Sciatic nerve (tissue), 2 donors: Measurements from ENCODE around the gene IL6. TPM values are rescaled to one million over a fixed set of nuclear protein-coding genes. Genes with fewer than 3 reads are reported as not detected.
"Not testable (repeated sequence)": the region's sequence is repeated elsewhere in the genome, so short reads cannot be mapped to it uniquely, and the experiment has no call there.

Experiments
- ATAC-seq: fragments of 200-7000 bp; cut with Tn5 transposase; one replicate; pipeline ENCODE4 v1.9.1; 2020; ENCODE audit warnings: mild to moderate bottlenecking, moderate library complexity
- DNase-seq: peaks from one replicate; pipeline ENCODE4 v3.0.0-alpha.2; 2020; ENCODE audit warnings: low spot score
- intact Hi-C: fragments of 100-400 bp; cut with DNase I; formaldehyde crosslinking; loops from one replicate; pipeline ENCODE4 v1.14.2; 2022
- total RNA-seq: library from RNA; stranded (reverse); fragmentation: NEBNext Ultra II Directional; extraction: Animal tissue kit (Norgen Biotek cat#: 25700); gene quantifications from one replicate; pipeline ENCODE4 v1.2.1, GENCODE V29; 2021
- donor health status: DM: no; HTN: no; CAD: no.
- donor health status: DM: no; HTN: no; CAD: no.

The IL6 gene
- 28.1 TPM for total RNA-seq

GRCh38 chr7:22726907-22727713 lies at the start of gene IL6:
Gene IL6, plus strand, starts transcription at chr7:22727200. Its CDS starts 63 bp downstream, at chr7:22727263.
- DNase-seq = peak; percentile 86
- peak; percentile 89 for ATAC-seq
- intact Hi-C loops = loop anchor here (10.0 kb wide), 1 partner anchor 172 kb away; no protein-coding TSS in a partner anchor

- ATAC-seq, intact Hi-C loops, DNase-seq: not testable (repeated sequence)
These were observed 49.7 kb upstream of the IL6 start for GRCh38 chr7:22677263-22677662.

GRCh38 chr7:22677680-22678079 lies 49.3 kb upstream of the IL6 start:
- no peak for DNase-seq
- no peak for ATAC-seq
- intact Hi-C loops = no loop called here

GRCh38 chr7:22680482-22680911 lies 46.5 kb upstream of the IL6 start:
- intact Hi-C loops = no loop called here
- ATAC-seq (no peak), DNase-seq (no peak)

DNA sequence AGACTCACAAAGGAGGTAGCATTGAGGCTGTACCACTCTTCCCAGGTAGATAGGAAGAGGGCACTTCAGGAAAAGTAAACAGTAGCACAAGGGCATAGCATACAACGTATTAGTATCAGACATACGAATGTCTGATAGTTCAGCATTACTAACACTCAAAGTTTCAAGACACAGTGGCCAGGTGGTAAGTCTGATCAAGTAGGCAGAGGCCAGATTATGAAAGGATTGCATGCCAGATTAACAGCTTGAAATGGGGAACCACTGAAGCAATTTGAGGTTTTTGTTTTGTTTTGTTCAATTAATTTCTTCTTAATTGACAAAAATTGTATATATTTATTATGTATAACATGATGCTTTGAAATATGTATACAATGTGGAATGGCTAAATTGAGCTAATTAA lies 45.7 kb upstream of the IL6 start:
- ATAC-seq = no peak
- DNase-seq = no peak
- intact Hi-C loops = no loop called here

- no peak for DNase-seq
- ATAC-seq = no peak
- intact Hi-C loops = no loop called here
These were observed 44.9 kb upstream of the IL6 start for GRCh38 chr7:22681852-22682657.

- intact Hi-C loops = no loop called here
- DNase-seq = no peak
- no peak for ATAC-seq
These were observed 43.6 kb upstream of the IL6 start for GRCh38 chr7:22683379-22683778.

DNA sequence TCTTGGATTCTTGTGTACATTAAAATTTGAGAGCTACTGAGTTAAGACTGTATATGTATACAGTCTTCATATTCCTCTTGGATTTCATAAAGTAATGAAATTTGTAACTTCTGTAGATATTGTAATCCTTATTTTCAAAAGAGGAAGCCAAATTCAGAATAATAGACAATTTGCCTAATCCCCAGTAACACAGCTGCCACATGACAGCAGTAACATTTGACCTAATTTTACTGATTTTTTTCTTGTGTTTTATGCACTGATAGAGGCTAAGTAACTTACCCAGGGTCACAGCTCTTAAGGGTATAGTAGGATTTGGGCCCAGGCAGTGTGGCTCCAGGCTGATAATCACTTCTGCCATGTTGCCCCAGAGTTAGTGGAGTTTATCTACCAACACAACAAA lies 40.4 kb upstream of the IL6 start:
- intact Hi-C loops = no loop called here
- DNase-seq (no peak), ATAC-seq (no peak)

GRCh38 chr7:22688084-22688483 lies 38.9 kb upstream of the IL6 start:
- DNase-seq = no peak
- intact Hi-C loops = no loop called here
- ATAC-seq = peak; percentile 28

DNA sequence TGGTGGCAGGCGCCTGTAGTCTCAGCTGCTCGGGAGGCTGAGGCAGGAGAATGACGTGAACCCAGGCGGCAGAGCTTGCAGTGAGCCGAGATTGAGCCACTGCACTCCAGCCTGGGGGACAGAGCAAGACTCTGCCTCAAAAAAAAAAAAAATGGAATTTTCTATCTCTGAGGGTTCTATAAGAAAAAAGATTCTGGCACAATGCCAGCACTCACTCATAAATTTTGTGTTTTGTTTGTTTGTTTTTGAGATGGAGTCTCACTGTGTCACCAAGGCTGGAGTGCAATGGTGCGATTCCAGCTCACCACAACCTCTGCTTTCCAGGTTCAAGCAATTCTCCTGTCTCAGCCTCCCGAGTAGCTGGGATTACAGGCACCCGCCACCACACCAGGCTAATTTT lies 38.1 kb upstream of the IL6 start:
- DNase-seq, intact Hi-C loops, ATAC-seq: not testable (repeated sequence)

DNA sequence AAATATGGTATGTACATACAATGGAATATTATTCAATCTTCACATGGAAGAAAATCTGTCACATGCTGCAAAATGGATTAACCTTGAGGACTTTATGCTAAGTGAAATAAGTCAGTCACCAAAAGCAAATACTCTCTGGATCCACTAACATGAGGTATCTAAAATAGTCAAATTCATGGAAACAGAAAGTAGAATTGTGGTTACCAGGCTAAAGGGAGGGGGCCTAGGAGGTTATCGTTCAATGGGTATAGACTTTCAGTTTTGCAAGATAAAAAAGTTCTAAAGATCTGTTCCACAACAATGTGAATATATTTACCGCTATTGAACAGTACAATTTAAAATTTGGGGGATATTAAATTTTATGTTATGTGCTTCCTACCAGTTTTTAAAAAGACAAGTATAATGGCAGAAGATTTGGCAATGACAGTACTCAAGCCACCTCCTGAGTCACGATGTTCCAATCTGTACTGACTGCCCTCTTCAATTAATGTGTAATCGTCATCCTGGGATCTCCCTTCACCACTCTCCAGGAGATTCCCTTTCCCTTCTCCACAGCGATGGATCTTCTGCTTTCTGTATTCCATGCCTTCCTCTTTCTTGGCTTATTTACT lies 32.3 kb upstream of the IL6 start:
- ATAC-seq = no peak
- DNase-seq = no peak
- intact Hi-C loops = no loop called here

- DNase-seq = no peak
- ATAC-seq = no peak
- intact Hi-C loops = no loop called here
These were observed 31.4 kb upstream of the IL6 start for GRCh38 chr7:22695476-22696132.

GRCh38 chr7:22696541-22697228 lies 30.3 kb upstream of the IL6 start:
- DNase-seq (no peak), ATAC-seq (peak; percentile 20)
- intact Hi-C loops = no loop called here

GRCh38 chr7:22697322-22697859 lies 29.6 kb upstream of the IL6 start:
- DNase-seq (no peak), ATAC-seq (no peak)
- intact Hi-C loops = no loop called here

DNA sequence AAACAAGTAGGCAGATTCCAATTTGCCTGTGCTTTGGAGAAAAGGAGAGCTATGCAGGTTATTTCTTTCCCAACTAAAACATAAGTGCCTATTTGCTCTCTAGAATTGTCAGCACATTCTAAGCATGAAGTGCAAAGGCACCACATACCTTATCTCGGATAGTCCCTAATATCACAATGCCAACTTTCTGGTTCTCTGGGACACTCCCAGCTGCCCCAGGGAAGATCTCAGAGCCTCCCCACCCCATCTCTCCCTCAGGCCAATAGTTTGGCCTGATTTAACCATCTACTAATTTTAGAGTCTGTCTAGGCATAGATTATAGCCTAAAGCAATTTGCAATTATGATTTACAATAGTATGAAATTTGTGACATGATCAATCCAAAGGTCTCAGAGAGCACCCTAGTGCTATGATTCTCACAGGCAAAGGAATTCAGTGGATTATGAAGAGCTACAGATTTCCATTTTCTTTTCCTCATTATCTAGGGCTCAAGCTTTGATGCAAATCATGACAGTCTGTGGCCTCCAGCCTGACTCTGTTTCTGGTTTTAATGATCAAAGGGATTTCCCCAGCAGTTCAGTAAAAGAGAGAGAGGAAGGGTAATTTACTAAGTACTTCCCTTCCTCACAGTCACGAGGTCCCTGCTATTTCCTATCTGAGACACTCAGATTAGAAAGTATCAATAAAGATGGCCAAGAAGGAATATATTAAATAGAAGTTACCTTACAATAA lies 29.0 kb upstream of the IL6 start:
- intact Hi-C loops = no loop called here
- no peak for ATAC-seq
- no peak for DNase-seq

GRCh38 chr7:22698767-22699166 lies 28.2 kb upstream of the IL6 start:
- ATAC-seq (no peak), DNase-seq (no peak)
- intact Hi-C loops = no loop called here

DNA sequence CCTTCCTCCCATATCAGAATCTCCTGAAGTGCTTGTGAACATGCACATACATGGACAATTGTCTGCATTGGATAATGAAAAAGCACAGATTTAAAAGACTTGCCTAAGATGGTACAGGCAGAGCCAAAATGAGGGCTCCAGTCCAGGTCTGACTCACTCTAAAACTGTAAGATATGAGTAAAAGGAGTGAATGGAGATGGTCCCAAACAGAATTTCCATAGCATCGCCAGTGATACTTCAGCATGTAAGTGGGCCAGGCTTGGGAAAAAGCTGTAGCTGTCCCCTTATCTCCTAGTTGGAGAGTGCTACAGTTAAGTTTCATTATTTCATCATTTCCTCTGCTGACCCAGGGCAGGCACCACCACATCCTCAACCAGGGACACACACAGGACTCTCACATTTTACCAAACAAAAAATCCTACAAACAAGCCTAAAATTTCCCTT lies 26.4 kb upstream of the IL6 start:
- intact Hi-C loops = no loop called here
- ATAC-seq (no peak), DNase-seq (no peak)

DNA sequence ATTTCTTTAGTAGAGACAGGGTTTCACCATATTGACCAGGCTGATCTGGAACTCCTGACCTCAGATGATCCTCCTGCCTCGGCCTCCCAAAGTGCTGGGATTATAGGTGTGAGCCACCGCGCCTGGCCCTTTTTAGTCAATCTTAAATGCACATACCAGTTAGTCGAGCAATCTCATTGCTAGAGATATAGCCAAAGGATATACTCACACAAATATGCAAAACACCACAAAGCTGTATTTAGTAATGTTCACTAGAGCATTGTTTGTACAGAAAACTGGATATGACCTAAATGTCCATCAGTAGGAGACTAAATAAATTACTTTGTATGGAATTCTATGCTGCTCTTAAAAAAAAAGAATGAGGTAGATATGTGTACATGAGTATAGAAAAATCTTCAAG lies 24.5 kb upstream of the IL6 start:
- DNase-seq (no peak), ATAC-seq (no peak)
- intact Hi-C loops = no loop called here
